Fibroblast of lung (primary cell): ENCODE data around the gene PRKAG2.

Source experiments
- CTCF ChIP-seq, 2 donors: IDR thresholded peaks in 1 of 2; conservative IDR thresholded peaks in 1 of 2; 1 replicate in 1 of 2; 2 replicates in 1 of 2; pipeline ENCODE4 v1.5.1; 2011 to 2012; ENCODE audit warnings: low read length in 2 of 2, control low read depth in 1 of 2, inconsistent platforms in 1 of 2, low read depth in 1 of 2, mild to moderate bottlenecking in 1 of 2
- EZH2 ChIP-seq: IDR thresholded peaks from 2 replicates; pipeline ENCODE4 v1.5.1; 2012; ENCODE audit warnings: low read length, control low read depth, mild to moderate bottlenecking; ENCODE audit errors: missing control alignments

- no peak for TF ChIP-seq CTCF (conservative IDR thresholded peaks at IDR 0.05 in 1 of 2, IDR thresholded peaks at IDR 0.05 in 1 of 2; ENCODE audit: low read depth in 1 of 2, low read length in 2 of 2)
- TF ChIP-seq EZH2, result no peak
Measured at GRCh38 chr7:151623766-151624165, 253.1 kb downstream of the PRKAG2 start.
